M059J (cell line): Measurements from ENCODE around the gene XYLT1. TPM values are rescaled to one million over a fixed set of nuclear protein-coding genes. Genes with fewer than 3 reads are reported as not detected.

Experiments
- DNase-seq: peaks from one replicate; pipeline ENCODE4 v3.0.0-alpha.2; 2012; ENCODE audit warnings: low read depth
- total RNA-seq: library from RNA; depleted of rRNA; stranded (reverse); fragments of >200 nt; shearing (Covaris generic); gene quantifications from 2 replicates; pipeline ENCODE4 v1.2.3, GENCODE V29; 2014

XYLT1 gene
- total RNA-seq, 1 experiment from 2014 or later, result 10.3 TPM

- DNase-seq, result no peak
These were observed 113.3 kb downstream of the XYLT1 start for GRCh38 chr16:17357307-17358062.

- no peak for DNase-seq
These were observed 114.4 kb downstream of the XYLT1 start for GRCh38 chr16:17356243-17356933.

GRCh38 chr16:17354685-17355084, 116.1 kb downstream of the XYLT1 start:
- no peak for DNase-seq

- no peak for DNase-seq
These were observed 116.6 kb downstream of the XYLT1 start for GRCh38 chr16:17354141-17354601.

- no peak for DNase-seq
These were observed 117.2 kb downstream of the XYLT1 start for GRCh38 chr16:17353561-17353960.

- peak; percentile 17 for DNase-seq
These were observed 119.2 kb downstream of the XYLT1 start for GRCh38 chr16:17351441-17352035.

GRCh38 chr16:17350207-17350606, 120.6 kb downstream of the XYLT1 start:
- peak; percentile 47 for DNase-seq

- no peak for DNase-seq
These were observed 121.9 kb downstream of the XYLT1 start for GRCh38 chr16:17348826-17349225.

GRCh38 chr16:17348042-17348783, 122.5 kb downstream of the XYLT1 start:
- DNase-seq, result no peak

- no peak for DNase-seq
These were observed 123.1 kb downstream of the XYLT1 start for GRCh38 chr16:17347624-17348023.

- no peak for DNase-seq
These were observed 123.9 kb downstream of the XYLT1 start for GRCh38 chr16:17346621-17347569.

GRCh38 chr16:17345043-17345442, 125.7 kb downstream of the XYLT1 start:
- no peak for DNase-seq

GRCh38 chr16:17343728-17344127, 127.0 kb downstream of the XYLT1 start:
- no peak for DNase-seq

- DNase-seq, result no peak
These were observed 127.7 kb downstream of the XYLT1 start for GRCh38 chr16:17343028-17343427.

- DNase-seq, result no peak
These were observed 128.7 kb downstream of the XYLT1 start for GRCh38 chr16:17342031-17342430.

GRCh38 chr16:17340804-17341203, 130.0 kb downstream of the XYLT1 start:
- DNase-seq, result no peak

- peak; percentile 60 for DNase-seq
These were observed 130.8 kb downstream of the XYLT1 start for GRCh38 chr16:17339764-17340541.

GRCh38 chr16:17338244-17338643, 132.5 kb downstream of the XYLT1 start:
- no peak for DNase-seq

GRCh38 chr16:17336530-17336900, 134.2 kb downstream of the XYLT1 start:
- no peak for DNase-seq
